Stimulated activated CD8-positive, alpha-beta memory T cell treated with anti-CD3 and anti-CD28 coated beads, Interleukin-2, amount 100 ng/mL, for 1 hour (primary cell): ENCODE data around the gene TTC9B.
"Not testable (repeated sequence)": the region's sequence is repeated elsewhere in the genome, so short reads cannot be mapped to it uniquely, and the experiment has no call there.

Source experiments
- DNase-seq, 2 donors: peaks; one replicate each; pipeline ENCODE4 v3.0.0-alpha.2; 2020; ENCODE audit warnings: low read depth in 2 of 2

The TTC9B gene

GRCh38 chr19:40170303-40170989 lies 47.7 kb downstream of the TTC9B start:
- not testable (repeated sequence) for DNase-seq

- DNase-seq = not testable (repeated sequence)
Observed at GRCh38 chr19:40169482-40170302, 48.5 kb downstream of the TTC9B start.
